Right atrium auricular region (tissue), 2 donors: ENCODE measurements around the gene CCM2. TPM values are rescaled to one million over a fixed set of nuclear protein-coding genes. Genes with fewer than 3 reads are reported as not detected.

Experiments
- DNase-seq: peaks from one replicate; pipeline ENCODE4 v3.0.0-alpha.2; 2019; ENCODE audit warnings: low spot score
- H3K27ac ChIP-seq, 2 donors: fragments of 200-600 bp; sonication (generic); 1 replicate in 1 of 2; 2 replicates in 1 of 2; pipeline ENCODE4 v1.5.1; 2016 to 2019
- H3K27me3 ChIP-seq, 2 donors: fragments of 200-600 bp; sonication (generic); one replicate each; pipeline versions ENCODE4 v1.5.1 to v1.6.0; 2017 to 2019
- H3K36me3 ChIP-seq: fragments of 200-600 bp; sonication (generic); one replicate; pipeline ENCODE4 v1.5.1; 2016
- H3K4me1 ChIP-seq, 2 donors: fragments of 200-600 bp; sonication (generic); one replicate each; pipeline versions ENCODE4 v1.5.1 to v1.6.0; 2017 to 2019
- H3K4me3 ChIP-seq, 2 donors: fragments of 200-600 bp; sonication (generic); 1 replicate in 1 of 2; 2 replicates in 1 of 2; pipeline ENCODE4 v1.5.1; 2017 to 2019; ENCODE audit warnings: mild to moderate bottlenecking in 1 of 2, moderate library complexity in 1 of 2
- H3K9me3 ChIP-seq, 2 donors: fragments of 200-600 bp; sonication (generic); one replicate each; pipeline ENCODE4 v1.5.1; 2019
- total RNA-seq, 2 donors: library from RNA; depleted of rRNA; stranded (reverse); fragments of >200 nt; gene quantifications; one replicate each; pipeline ENCODE4 v1.1.0, GENCODE V29; 2016
- TF ChIP-seq, protein P1 (sequence below), 2 donors: fragments of 200-600 bp; sonication (generic); IDR thresholded peaks; one replicate each; pipeline ENCODE4 v1.5.1; 2019; ENCODE audit warnings: antibody characterized with exemption in 2 of 2

CCM2 gene
- total RNA-seq, 2 donors from 2014 or later = 26.5 to 34.0 TPM

- Histone ChIP-seq H3K36me3 (no peaks in the 10 kb centered on the region), H3K4me3 (no peak overlapping the region), H3K27me3 (no peaks in the 10 kb centered on the region), H3K27ac (no peak overlapping the region), H3K9me3 (no peaks in the 10 kb centered on the region), H3K4me1 (no peaks in the 10 kb centered on the region)
- no peak for DNase-seq
- TF ChIP-seq, protein P1, sequence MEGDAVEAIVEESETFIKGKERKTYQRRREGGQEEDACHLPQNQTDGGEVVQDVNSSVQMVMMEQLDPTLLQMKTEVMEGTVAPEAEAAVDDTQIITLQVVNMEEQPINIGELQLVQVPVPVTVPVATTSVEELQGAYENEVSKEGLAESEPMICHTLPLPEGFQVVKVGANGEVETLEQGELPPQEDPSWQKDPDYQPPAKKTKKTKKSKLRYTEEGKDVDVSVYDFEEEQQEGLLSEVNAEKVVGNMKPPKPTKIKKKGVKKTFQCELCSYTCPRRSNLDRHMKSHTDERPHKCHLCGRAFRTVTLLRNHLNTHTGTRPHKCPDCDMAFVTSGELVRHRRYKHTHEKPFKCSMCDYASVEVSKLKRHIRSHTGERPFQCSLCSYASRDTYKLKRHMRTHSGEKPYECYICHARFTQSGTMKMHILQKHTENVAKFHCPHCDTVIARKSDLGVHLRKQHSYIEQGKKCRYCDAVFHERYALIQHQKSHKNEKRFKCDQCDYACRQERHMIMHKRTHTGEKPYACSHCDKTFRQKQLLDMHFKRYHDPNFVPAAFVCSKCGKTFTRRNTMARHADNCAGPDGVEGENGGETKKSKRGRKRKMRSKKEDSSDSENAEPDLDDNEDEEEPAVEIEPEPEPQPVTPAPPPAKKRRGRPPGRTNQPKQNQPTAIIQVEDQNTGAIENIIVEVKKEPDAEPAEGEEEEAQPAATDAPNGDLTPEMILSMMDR (IDR thresholded peaks at IDR 0.05) = no peak
Observed at GRCh38 chr7:44971902-44972441, 28.0 kb upstream of the CCM2 start.

GRCh38 chr7:44972562-44972961 lies 27.4 kb upstream of the CCM2 start:
- Histone ChIP-seq H3K27me3 (no peaks in the 10 kb centered on the region), H3K4me1 (no peaks in the 10 kb centered on the region), H3K4me3 (no peak overlapping the region), H3K36me3 (no peaks in the 10 kb centered on the region), H3K9me3 (no peaks in the 10 kb centered on the region), H3K27ac (no peak overlapping the region)
- DNase-seq = no peak
- TF ChIP-seq, protein P1 (IDR thresholded peaks at IDR 0.05) = no peak

GRCh38 chr7:44973610-44974401 lies 26.2 kb upstream of the CCM2 start:
- Histone ChIP-seq H3K36me3 (no peaks in the 10 kb centered on the region), H3K4me1 (no peaks in the 10 kb centered on the region), H3K27ac (no peak overlapping the region), H3K4me3 (no peak overlapping the region), H3K27me3 (no peaks in the 10 kb centered on the region), H3K9me3 (no peaks in the 10 kb centered on the region)
- TF ChIP-seq, protein P1 (IDR thresholded peaks at IDR 0.05) = peak; percentile 46 to 68
- no peak for DNase-seq

GRCh38 chr7:44974549-44974948 lies 25.5 kb upstream of the CCM2 start:
- H3K27ac ChIP-seq = no peak overlapping the region
- no peaks in the 10 kb centered on the region for H3K36me3 ChIP-seq
- H3K4me1 ChIP-seq = no peaks in the 10 kb centered on the region
- no peaks in the 10 kb centered on the region for H3K27me3 ChIP-seq
- H3K4me3 ChIP-seq = no peak overlapping the region
- no peak for DNase-seq
- TF ChIP-seq, protein P1 (IDR thresholded peaks at IDR 0.05) = no peak
- no peaks in the 10 kb centered on the region for H3K9me3 ChIP-seq

DNA sequence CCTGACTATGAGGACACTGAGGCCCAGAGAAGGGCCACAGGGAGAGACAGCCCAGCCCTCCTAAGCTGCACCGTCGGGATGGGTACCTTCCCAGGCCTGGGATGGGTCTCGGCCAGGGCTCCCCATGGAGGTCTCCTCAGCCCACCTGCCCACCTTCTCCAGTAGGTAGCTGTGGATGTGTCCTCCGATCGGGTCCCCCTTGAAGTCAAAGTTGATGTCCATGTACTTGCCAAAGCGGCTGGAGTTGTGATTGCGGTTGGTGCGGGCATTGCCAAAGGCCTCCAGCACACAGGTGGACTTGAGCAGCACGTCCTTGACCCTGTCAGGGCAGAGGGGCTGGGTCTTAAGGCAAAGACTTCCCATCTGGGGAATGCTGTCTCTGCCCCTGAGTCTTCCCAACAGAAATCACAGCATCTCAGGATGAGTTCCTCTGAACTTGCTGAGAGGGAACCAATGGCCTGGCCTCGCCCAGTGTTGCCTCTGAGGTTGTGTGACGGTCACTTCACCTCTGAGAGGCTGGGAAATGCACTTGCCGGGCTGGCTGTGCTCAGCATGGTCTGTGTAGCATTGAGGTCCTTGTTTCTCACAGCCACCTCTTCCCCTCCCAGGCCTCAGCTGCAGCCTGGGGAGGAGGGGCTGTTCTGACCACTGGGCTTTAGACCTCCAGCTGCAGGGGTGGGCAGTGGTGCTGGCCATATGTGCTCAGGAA lies 24.5 kb upstream of the CCM2 start:
- Histone ChIP-seq H3K27me3 (no peaks in the 10 kb centered on the region), H3K27ac (no peak overlapping the region), H3K36me3 (no peaks in the 10 kb centered on the region), H3K4me1 (peaks cover 0 to 6% of the 10 kb centered on the region in 2 donors), H3K4me3 (no peak overlapping the region), H3K9me3 (no peaks in the 10 kb centered on the region)
- DNase-seq = no peak
- TF ChIP-seq, protein P1 (IDR thresholded peaks at IDR 0.05) = no peak
